VCaP (cell line): ENCODE results near the gene SNX32.

Experiments
- H3K27ac ChIP-seq: fragments of 450-650 bp; 2 replicates; pipeline ENCODE4 v1.5.1; 2017
- TF ChIP-seq, protein P1 (sequence below): fragments of 450-650 bp; conservative IDR thresholded peaks from 2 replicates; pipeline ENCODE4 v1.5.1; 2017; ENCODE audit warnings: mild to moderate bottlenecking, moderate library complexity

The SNX32 gene

GRCh38 chr11:65864706-65865471, 31.1 kb downstream of the SNX32 start:
- H3K27ac ChIP-seq, result no peak overlapping the region
- TF ChIP-seq, protein P1, sequence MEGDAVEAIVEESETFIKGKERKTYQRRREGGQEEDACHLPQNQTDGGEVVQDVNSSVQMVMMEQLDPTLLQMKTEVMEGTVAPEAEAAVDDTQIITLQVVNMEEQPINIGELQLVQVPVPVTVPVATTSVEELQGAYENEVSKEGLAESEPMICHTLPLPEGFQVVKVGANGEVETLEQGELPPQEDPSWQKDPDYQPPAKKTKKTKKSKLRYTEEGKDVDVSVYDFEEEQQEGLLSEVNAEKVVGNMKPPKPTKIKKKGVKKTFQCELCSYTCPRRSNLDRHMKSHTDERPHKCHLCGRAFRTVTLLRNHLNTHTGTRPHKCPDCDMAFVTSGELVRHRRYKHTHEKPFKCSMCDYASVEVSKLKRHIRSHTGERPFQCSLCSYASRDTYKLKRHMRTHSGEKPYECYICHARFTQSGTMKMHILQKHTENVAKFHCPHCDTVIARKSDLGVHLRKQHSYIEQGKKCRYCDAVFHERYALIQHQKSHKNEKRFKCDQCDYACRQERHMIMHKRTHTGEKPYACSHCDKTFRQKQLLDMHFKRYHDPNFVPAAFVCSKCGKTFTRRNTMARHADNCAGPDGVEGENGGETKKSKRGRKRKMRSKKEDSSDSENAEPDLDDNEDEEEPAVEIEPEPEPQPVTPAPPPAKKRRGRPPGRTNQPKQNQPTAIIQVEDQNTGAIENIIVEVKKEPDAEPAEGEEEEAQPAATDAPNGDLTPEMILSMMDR, result no peak

- TF ChIP-seq, protein P1, result no peak
- no peak overlapping the region for H3K27ac ChIP-seq
Measured at GRCh38 chr11:65865550-65866172, 31.9 kb downstream of the SNX32 start.

DNA sequence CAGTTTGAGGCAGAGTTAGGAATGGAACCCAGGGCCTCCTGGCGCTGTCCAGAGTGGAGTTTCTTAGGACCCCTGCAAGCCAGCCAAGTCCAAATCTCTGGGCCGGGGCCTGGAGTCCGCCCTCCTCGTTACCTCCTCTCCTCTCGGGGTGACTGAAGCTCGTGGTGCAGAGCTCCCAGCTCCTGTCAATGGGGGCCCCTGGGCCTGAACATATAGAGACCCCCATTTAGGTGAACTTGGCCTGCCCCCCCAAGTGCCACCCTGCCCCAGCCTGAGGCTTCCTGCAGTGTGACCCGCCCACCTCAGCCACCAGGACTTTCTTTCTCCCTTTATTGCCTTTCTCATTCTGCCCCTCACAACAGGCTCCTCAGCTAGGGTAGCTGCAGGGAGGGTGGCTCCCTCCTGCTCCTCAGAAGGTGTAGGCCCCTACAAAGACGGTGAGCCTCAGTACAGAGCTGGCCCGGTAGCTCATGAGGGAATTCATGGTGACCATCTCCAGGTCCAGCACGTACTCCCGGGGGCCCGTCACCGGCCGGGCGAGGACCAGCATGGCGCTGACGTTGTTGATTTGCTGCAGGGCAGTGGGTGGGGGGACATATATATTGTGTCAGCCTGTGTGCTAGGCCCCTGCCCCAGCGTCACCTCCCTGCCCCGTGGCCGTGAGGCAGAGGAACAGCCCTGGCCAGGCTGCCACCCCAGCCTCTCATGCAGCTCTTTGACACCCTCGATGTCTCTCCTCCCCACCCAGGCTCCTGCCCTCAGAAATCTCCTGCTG, 32.9 kb downstream of the SNX32 start:
- TF ChIP-seq, protein P1, result no peak
- H3K27ac ChIP-seq, result no peak overlapping the region

DNA sequence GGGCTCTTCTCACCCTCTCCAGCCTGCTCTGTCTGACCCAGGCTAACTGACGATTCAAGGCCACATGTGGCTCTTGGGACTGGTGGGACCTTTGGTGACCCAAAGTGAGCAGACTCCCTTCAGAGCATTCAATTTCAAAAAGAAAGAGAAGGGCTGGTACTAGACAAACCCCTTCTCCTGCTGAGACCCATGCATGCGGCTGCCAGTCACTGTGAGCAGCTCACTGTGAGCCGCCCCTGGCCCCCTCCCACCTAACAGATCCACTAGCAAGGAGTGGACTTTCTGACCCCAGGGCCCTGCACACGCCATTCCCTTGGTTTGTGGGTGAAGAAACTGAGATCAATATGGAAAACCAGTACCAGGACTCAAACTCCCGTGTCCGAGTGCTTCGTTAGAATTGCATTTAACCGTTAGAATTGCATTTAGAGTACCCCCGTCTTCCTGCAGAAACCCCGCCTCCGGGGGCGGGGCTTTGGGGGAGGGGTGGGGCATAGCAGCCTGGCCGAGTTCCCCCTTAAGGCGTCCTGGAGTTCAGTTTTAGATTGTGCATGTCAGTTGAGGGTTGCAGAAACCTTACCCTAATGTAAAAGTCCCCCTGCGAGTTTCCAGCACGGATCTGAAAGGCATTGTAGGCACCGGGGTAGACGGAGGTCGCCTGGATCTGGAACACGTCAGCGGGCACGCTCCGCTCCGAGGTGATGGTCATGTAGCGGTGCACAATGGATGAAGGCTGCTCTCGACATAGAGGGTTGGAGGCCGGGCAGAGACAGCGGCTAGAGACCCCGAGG, 33.7 kb downstream of the SNX32 start:
- TF ChIP-seq, protein P1, result no peak
- H3K27ac ChIP-seq, result no peak overlapping the region

GRCh38 chr11:65868076-65868667, 34.4 kb downstream of the SNX32 start:
- no peak overlapping the region for H3K27ac ChIP-seq
- TF ChIP-seq, protein P1, result no peak

DNA sequence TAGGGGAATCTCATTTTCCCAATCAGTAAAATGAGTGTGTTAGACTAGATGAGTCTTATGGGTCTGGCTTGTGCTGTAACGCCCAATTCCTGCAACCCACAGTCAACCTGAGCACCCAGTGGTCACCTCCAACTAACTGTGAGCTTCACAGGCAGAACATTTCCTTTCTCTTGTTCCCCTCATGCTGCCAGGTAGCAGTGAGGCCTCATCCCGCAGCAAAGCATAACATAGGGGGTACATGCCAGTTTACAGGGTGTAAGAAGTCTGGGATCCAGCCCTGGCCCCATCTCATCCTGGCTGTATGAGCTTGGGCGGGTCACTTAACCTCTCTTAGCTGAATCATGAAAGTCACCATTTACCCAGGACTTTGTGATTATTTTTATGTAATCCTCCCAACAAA, 35.1 kb downstream of the SNX32 start:
- no peak overlapping the region for H3K27ac ChIP-seq
- TF ChIP-seq, protein P1, result no peak
